C4-2B (cell line): ENCODE measurements around the gene COX6A1.

Source experiments
- ZFX ChIP-seq: fragments of 450-650 bp; IDR thresholded peaks from 2 replicates; pipeline ENCODE4 v1.6.1; 2017
- TF ChIP-seq, protein P1 (sequence below): fragments of 450-650 bp; conservative IDR thresholded peaks from 2 replicates; pipeline ENCODE4 v1.5.1; 2017; ENCODE audit warnings: mild to moderate bottlenecking

DNA sequence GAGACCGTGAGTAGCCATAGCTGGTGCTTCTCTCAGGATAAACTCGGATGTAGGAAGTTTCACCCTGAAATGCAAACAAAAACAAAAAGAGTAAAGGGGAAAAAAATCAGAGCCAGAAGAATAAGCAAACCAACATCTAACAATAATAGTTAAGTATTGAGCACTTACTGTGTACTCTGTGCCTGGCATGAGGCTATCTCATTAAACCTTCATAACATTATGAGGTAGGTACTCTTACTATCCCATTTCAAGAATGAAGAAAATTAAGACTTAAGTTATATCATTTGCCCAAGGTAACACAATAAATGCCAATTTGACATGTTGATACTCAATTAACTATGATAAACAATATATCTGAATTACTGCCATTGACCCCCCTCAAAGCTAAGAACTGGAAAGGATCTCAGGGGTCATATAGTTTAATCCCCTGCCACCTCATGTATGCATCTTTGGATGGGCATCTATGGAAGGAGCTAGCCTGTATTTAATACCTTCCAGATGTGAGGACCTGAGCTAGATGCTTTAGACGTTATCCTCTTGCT lies 24.3 kb downstream of the COX6A1 start:
- TF ChIP-seq, protein P1, sequence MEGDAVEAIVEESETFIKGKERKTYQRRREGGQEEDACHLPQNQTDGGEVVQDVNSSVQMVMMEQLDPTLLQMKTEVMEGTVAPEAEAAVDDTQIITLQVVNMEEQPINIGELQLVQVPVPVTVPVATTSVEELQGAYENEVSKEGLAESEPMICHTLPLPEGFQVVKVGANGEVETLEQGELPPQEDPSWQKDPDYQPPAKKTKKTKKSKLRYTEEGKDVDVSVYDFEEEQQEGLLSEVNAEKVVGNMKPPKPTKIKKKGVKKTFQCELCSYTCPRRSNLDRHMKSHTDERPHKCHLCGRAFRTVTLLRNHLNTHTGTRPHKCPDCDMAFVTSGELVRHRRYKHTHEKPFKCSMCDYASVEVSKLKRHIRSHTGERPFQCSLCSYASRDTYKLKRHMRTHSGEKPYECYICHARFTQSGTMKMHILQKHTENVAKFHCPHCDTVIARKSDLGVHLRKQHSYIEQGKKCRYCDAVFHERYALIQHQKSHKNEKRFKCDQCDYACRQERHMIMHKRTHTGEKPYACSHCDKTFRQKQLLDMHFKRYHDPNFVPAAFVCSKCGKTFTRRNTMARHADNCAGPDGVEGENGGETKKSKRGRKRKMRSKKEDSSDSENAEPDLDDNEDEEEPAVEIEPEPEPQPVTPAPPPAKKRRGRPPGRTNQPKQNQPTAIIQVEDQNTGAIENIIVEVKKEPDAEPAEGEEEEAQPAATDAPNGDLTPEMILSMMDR: no peak
- no peak for TF ChIP-seq ZFX
